IPS-NIHi7 (cell line): ENCODE data around the gene DCP1B.
A peak's percentile ranks its signal among the peaks of the same experiment; 100 is the strongest.

Experiments used
- DNase-seq: peaks from one replicate; pipeline ENCODE4 v3.0.0; 2012; ENCODE audit warnings: mixed read lengths; ENCODE audit errors: extremely low spot score

DCP1B gene

GRCh38 chr12:1919763-1920162 lies 84.5 kb downstream of the DCP1B start:
- DNase-seq, result no peak

DNA sequence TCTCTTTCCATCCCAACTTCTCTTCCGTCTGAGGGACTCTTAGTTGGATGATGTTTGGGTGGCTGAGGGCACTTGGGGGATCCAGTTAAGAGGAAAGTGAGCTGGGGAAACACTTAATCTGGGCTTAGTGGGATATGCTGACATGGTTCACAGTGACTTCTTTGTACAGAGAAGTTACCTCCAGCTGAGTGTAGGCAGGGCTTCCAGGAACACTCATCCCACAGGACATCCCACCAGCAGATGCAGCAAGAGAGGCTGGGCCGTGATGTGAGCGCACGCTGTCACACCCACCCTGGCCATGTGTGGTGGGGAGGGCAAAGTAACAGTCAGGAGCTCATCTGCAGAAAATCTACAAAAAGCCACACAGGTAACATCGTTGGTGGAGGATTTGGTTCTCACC lies 85.0 kb downstream of the DCP1B start:
- peak; percentile 5 for DNase-seq

GRCh38 chr12:1918884-1919236 lies 85.4 kb downstream of the DCP1B start:
- no peak for DNase-seq

GRCh38 chr12:1918081-1918883 lies 86.0 kb downstream of the DCP1B start, which contains the start of gene CACNA2D4:
Gene CACNA2D4 (minus strand): TSS chr12:1918652. CDS start chr12:1918473, 179 bp downstream.
- peak; percentile 27 for DNase-seq

GRCh38 chr12:1917172-1918070 lies 86.8 kb downstream of the DCP1B start:
- DNase-seq, result peak; percentile 3

DNA sequence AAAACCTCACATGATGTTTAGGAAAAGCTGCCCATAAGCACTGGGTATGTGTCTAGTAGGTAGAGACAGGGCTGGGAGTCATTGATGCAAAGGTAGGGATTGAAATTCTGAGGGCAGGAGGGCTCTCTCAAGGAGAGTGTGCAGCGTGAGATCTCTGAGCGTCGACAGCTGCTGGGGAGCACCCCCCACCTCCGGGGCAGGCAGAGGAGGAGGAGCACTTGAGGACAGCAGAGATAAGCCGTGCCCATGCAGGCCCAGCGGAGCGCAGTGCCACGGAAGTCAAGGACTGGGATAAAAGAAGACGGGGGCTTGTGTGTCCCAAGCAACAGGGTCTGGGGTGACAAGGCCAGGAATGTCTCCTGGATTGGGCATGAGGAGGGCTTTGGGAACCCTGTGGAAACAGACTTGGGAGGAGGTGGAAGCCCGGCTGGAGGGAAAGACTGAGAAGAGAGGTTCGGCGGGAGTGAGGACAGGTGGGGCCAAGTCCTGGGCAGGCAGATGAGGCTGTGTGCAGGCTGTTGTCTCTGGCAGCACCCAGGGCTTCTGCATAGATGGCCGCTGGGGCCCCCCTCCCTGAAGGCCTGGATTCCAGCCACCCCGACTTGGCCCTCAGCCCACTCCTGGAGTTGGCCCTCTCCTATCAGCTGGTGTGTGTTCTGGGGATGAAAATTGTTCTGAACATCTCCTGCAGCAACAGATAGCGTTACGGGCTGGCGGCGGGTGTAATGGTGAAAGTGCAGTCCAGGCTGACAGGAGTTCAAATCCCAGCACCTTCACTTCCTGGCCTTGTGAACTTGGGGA lies 87.7 kb downstream of the DCP1B start:
- peak; percentile 7 for DNase-seq

DNA sequence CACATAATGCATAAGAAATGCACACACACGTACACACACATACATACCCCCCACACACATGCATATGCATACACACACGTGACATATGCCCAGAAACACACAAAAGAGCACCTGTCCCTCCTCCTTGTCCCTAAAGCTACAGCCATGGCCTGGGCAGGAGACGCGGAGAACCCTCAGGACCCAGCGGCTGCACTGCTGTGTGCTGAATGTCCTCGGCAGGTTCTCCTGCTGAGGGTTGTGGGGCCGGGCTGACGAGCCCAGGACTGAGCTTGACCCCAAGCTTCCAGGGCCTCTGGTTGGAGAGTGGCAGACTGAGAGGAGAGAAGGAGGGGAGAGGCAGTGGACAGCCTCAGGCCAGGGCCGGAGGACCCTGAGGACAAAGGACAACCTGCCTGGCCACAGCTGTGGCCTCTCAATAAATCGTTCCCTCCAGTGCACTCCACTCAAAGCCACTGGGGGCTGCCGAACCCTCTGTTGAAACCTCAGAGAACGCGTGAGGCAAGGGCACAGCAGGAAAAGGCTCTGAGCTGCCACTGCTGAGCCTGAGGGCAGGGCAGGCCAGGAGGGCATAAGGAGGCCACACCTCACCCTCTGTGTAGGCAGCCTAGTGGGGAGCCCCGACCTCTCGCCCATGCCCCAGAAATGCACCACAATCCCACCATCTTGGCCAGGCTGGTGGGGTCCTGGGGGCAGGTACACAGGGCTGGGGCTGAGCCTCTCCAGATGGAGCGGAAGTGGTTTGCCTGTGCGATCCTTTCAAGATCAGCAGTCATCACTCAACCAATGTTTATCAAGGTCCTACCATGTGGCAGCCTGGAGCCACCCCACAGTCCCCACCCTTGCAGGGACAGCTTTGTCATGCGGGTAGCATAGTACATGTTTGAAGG lies 88.9 kb downstream of the DCP1B start:
- peak; percentile 11 for DNase-seq

- peak; percentile 7 for DNase-seq
These were observed 89.9 kb downstream of the DCP1B start for GRCh38 chr12:1914114-1914911.

DNA sequence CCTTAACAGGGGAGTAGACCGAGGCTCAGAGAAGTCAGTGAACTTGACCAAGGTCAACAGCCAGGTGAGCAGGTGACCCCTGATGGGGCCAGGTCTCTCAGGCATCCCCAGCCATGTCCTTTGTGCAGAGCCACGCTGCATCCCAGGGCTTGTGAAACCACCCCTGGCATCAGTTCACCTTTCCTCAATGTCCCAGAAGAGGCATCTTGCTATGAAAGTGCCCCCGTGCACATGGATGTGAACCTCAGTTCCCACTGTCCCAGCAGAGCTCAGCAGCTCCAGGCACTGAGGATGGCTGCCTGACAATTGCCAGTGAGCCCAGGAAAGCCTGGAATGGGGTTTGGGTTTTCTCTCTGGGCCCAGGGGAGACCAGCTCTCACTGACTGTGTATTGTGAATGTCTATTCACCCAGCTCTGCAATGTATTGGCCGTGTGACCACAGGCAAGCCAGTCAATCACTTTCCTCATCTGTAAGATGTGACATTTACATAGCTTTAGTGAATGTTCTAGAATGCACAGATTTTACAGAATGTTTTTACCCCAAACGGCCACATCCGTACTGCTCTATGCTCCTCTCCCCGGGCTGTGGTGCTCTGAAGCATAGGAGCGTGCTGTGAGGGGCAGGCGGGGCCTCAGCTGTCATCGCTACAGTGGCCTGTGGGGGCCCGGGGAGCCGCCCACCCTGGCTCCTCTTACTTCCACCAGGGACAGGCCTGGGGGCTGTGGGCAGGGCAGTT lies 90.7 kb downstream of the DCP1B start:
- DNase-seq, result peak; percentile 24

DNA sequence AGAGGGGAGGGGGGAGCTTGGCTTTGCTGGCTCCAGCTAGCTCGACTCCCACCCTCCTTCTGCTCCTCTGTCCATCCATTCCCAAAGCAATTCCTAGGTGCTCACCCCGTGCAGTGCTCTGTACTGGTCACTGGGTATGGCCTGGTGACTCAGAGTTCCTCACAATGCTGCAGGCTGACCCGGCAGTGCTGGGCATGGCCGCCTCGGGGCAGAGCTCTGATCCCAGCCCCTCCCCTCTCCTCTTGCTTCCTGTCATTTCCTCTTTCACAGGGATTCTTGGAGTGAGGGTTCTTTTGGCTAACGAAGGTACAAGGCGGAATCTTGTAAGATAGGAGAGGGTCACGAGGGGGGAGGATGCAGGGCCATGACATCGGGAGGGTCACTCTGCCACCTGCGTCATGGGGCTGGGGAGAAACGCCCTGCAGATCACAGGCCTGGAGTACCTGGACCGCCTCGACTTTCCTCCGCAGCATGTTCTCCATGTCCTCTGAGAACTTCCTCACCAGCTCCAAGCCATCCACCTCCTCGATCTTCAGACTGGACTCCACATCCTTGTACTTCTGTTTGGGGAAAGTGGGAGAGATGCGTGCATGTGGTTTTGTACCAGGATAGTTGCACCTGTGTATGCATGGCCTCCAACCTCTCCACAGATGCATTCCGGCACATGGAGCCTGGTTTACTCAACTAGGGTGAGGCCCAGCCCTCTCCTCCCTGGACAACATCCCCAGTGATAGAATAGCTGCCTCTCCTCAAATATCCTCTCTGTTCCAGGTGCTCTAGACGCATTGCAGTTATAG lies 91.5 kb downstream of the DCP1B start:
- DNase-seq, result peak; percentile 35

GRCh38 chr12:1911598-1912575 lies 92.4 kb downstream of the DCP1B start:
- peak; percentile 12 for DNase-seq

DNA sequence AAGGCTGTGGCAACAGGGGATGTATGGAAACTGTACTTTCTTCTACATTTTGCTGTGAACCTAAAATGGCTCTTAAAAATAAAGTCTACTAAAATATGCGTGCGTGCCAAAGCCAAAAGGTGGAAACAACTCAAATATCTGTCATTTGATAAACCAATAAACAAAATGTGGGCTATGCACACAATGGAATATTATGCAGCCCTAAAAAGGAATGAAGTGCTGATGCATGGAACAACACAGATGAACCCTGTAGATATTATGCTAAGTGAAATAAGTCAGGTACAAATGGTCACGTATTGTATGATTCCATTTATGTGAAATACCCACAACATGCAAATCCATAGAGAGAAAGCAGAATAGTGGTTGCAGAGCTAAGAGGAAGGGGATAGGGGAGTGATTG lies 93.8 kb downstream of the DCP1B start:
- no peak for DNase-seq

DNA sequence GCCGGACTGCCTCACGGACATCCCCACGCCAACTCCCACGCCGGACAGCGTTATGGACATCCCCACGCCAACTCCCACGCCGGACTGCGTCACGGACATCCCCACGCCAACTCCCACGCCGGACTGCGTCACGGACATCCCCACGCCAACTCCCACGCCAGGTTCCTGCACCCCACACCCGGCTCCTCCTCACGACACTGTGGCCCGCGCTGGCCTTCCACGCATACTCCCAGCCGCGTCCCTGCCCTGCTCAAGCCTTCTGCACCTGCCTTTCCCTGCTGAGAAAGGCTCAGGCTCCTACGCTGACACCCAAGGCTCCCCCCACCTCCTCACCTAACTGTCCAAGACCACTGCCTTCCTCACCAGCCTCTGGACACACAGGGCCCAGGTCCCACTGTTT lies 95.5 kb downstream of the DCP1B start:
- DNase-seq, result peak; percentile 11

DNA sequence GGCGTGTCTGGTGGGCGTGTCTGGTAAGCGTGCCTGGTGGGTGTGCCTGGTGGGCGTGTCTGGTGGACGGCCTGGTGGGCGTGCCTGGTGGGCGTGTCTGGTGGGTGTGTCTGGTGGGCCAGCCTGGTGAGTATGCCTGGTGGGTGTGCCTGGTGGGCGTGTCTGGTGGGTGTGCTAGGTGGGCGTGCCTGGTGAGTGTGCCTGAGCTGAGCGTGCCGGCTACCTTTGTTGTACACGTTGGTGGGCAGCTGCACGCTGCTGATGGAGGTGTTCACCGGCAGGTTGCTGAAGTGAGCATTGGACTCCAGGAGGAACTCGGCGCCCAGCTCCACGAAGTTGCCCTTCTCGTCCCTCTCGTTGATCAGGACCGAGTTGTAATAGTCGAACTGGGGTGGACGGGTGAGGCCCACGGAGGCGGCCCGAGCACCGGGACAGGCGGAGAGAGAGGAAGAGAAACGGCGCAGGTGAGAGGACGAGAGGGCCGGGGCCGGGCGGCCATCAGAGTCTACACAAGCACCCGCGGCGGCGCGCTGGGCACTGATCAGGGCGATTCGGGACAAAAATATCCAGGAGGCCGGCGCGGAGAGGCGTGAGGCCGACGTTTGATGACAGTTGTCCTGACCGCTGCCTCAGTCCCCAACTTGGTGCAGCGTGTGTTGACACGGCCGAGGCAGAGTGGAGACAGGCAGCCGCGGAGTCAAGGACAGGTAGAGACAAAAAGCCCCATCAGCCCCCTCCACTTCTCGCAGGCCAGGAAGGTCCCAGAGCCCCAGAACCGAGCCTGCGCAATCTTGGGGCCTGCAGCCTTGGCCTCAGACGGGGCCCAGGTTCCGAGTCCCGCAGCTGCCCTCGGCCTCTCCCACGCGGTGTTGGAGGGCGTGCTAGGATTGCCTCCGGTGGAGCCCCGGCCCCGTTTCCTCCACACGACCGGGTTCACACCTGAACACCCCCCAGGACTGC lies 96.3 kb downstream of the DCP1B start:
- DNase-seq, result peak; percentile 27

DNA sequence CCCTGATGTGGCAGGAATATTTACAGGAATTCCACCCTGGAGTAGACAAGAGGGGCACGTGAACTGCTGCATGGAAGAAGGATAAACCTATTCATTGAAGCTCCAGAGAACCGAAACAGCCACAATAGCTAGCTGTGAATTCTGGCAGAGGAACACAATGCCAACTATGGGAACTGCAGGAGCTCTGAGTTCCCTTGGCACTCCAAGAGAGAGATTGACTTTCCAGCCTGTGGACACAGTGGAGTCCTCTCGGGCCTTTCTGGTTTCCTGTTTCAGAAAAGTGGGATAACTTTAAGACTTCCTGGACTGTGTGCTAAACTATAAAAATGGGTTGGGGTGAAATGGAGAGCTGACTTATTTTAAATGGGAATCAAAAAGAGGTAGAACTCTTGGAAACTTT lies 97.7 kb downstream of the DCP1B start:
- no peak for DNase-seq

DNA sequence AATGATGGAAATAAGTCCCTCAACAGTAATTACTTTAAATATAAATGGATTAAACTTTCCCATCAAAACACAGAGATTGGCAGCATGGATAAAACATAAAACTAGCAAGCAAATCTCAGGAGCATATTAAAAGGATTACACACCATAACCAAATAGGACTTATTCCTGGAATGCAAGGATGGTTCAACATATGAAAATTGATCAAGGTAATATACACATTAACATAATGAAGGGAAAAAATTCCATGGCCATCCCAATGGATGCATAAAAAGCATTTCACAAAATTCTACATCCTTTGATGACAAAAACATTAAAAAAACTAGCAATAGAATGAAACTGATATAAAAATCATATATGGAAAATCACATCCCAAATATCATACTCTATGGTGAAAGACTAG lies 99.4 kb downstream of the DCP1B start:
- no peak for DNase-seq
